ENCODE measurements around the gene SAMM50.

SAMM50 gene

DNA sequence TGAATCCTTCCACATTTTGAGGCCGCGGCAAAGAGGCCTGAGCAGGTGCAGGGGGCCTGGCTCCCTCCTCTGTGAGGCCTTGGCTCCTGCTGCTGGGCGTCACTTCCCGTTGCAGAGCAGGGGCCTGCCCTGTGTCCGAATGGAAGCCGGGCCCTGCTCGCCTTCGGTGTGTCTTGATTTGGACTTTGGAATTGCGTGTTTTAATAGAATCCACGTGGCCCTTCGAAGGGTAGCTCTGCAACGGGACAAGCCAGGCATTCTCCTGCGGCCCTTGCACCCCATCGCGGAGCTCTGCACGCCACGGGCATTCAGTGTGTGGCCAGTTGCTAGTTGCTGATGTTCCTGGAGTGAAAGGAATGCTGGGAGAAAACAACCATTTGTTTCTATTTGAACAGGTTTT is 25.8 kb downstream of the SAMM50 start:
- H3K9ac ChIP-seq (ENCODE audit: low read length): no peak overlapping the region
- H3K36me3 ChIP-seq (ENCODE audit: control insufficient read depth, insufficient read depth, low read length): peaks cover 81% of the 10 kb centered on the region
- no peaks in the 10 kb centered on the region for H3K9me3 ChIP-seq (ENCODE audit: control insufficient read depth, insufficient read depth, low read depth, low read length)
- no peaks in the 10 kb centered on the region for H3K4me1 ChIP-seq (ENCODE audit: control insufficient read depth, insufficient read depth, low read length)
- no peak overlapping the region for H3K4me3 ChIP-seq (ENCODE audit: low read depth, low read length)
- no peak overlapping the region for H3K27ac ChIP-seq (ENCODE audit: low read depth, low read length)
- H3K27me3 ChIP-seq (ENCODE audit: control insufficient read depth, insufficient read depth, low read length): no peaks in the 10 kb centered on the region

DNA sequence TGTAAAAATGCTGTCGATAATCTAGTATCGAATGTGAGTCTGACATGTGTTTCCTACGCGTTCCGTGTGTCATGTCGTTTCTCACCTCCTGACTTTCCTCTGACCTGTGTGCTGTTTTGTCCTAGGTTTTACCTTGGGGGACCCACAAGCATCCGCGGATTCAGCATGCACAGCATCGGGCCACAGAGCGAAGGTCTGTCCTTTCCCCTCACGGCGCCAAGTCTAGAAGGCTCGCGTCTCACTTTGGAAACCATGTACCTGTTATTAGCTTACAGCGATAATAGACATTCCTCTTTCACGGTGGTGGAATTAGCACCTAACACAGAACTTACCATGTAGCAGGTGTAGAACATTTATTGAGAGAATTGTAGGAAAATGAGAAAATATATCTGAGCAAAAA is 28.6 kb downstream of the SAMM50 start:
- no peaks in the 10 kb centered on the region; the same call in 1 of the 2 replicates for H3K4me1 ChIP-seq (ENCODE audit: control insufficient read depth, insufficient read depth, low read length)
- H3K27me3 ChIP-seq (ENCODE audit: control insufficient read depth, insufficient read depth, low read length): no peaks in the 10 kb centered on the region
- H3K27ac ChIP-seq (ENCODE audit: low read depth, low read length): no peak overlapping the region
- peaks cover 75% of the 10 kb centered on the region for H3K36me3 ChIP-seq (ENCODE audit: control insufficient read depth, insufficient read depth, low read length)
- no peak overlapping the region for H3K4me3 ChIP-seq (ENCODE audit: low read depth, low read length)
- no peak overlapping the region for H3K9ac ChIP-seq (ENCODE audit: low read length)
- no peaks in the 10 kb centered on the region for H3K9me3 ChIP-seq (ENCODE audit: control insufficient read depth, insufficient read depth, low read depth, low read length)

DNA sequence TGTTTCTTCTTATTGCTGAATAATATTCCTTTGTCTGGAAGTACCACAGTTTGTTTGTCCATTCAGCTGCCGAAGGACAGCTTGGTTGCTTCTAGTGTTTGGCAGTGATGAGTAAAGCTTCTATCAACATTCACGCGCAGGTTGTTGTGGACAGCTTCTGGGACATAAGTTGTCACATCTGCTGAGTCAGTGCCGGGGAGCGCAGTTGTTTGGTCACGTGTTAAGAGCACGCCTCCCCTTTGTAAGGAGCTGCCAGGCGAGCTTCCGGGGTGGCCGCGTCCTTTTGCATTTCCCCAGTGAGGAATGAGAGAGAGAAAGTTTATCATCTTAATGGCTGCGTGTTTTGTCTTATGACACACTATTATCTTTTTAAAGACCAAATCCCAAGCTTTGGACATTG is 30.3 kb downstream of the SAMM50 start:
- H3K9ac ChIP-seq (ENCODE audit: low read length): no peak overlapping the region
- H3K4me3 ChIP-seq (ENCODE audit: low read depth, low read length): no peak overlapping the region
- H3K4me1 ChIP-seq (ENCODE audit: control insufficient read depth, insufficient read depth, low read length): no peaks in the 10 kb centered on the region; the same call in 1 of the 2 replicates
- no peak overlapping the region for H3K27ac ChIP-seq (ENCODE audit: low read depth, low read length)
- H3K27me3 ChIP-seq (ENCODE audit: control insufficient read depth, insufficient read depth, low read length): no peaks in the 10 kb centered on the region
- H3K36me3 ChIP-seq (ENCODE audit: control insufficient read depth, insufficient read depth, low read length): peaks cover 73% of the 10 kb centered on the region
- H3K9me3 ChIP-seq (ENCODE audit: control insufficient read depth, insufficient read depth, low read depth, low read length): no peaks in the 10 kb centered on the region

DNA sequence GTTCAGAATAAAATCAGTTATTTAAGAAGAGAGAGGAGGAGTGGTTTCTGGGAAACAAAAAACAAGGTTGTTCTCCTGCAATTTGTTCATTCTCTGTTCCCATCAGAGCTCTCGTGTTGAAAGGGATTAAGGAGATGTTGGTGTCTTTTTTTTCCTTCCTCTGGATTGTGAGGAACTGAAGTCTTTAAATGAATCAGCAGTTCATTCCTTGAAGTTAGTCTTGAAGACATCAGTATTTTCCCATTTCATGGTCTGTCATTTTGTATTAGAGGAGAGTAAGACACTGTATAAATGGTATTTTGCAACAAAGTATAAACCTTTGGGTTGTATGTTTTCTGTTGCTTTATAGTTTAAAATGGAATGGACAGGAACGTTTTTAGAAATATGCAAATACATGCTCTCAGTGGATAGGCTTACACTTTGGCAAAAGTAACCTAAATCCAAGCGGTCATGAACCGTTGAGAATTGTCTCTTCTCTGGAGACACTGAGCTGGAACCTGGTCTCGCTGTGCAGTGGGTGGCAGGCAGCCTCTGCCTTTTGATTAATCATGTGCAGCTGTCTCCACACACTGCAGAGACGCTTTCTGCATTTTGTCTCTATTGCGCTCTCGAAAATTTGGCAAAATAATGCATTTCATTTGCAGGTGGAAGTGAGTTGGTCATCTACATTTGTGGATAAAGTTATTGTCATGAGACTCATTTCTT is 33.0 kb downstream of the SAMM50 start:
- no peaks in the 10 kb centered on the region for H3K9me3 ChIP-seq (ENCODE audit: control insufficient read depth, insufficient read depth, low read depth, low read length)
- no peaks in the 10 kb centered on the region; the same call in 1 of the 2 replicates for H3K4me1 ChIP-seq (ENCODE audit: control insufficient read depth, insufficient read depth, low read length)
- peaks cover 74% of the 10 kb centered on the region for H3K36me3 ChIP-seq (ENCODE audit: control insufficient read depth, insufficient read depth, low read length)
- H3K27ac ChIP-seq (ENCODE audit: low read depth, low read length): no peak overlapping the region
- H3K4me3 ChIP-seq (ENCODE audit: low read depth, low read length): no peak overlapping the region
- H3K9ac ChIP-seq (ENCODE audit: low read length): no peak overlapping the region
- no peaks in the 10 kb centered on the region for H3K27me3 ChIP-seq (ENCODE audit: control insufficient read depth, insufficient read depth, low read length)

DNA sequence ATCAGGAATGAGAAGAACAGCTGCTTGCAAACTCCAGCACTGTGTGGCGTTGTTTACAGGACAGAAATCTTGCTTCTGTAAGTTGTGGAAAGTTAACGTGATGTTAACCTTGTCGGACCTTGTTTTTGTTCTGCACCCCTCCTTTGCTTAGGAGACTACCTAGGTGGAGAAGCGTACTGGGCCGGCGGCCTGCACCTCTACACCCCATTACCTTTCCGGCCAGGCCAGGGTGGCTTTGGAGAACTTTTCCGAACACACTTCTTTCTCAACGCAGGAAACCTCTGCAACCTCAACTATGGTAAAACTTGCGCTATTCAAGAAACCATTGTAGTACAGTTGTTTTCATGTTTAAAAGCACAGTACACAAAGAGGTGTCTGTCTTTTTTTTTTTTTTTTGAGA is 33.7 kb downstream of the SAMM50 start:
- Histone ChIP-seq H3K27me3 (ENCODE audit: control insufficient read depth, insufficient read depth, low read length) (no peaks in the 10 kb centered on the region), H3K4me3 (ENCODE audit: low read depth, low read length) (no peak overlapping the region), H3K27ac (ENCODE audit: low read depth, low read length) (no peak overlapping the region), H3K9me3 (ENCODE audit: control insufficient read depth, insufficient read depth, low read depth, low read length) (no peaks in the 10 kb centered on the region), H3K9ac (ENCODE audit: low read length) (no peak overlapping the region), H3K4me1 (ENCODE audit: control insufficient read depth, insufficient read depth, low read length) (no peaks in the 10 kb centered on the region; the same call in 1 of the 2 replicates), H3K36me3 (ENCODE audit: control insufficient read depth, insufficient read depth, low read length) (peaks cover 73% of the 10 kb centered on the region)

DNA sequence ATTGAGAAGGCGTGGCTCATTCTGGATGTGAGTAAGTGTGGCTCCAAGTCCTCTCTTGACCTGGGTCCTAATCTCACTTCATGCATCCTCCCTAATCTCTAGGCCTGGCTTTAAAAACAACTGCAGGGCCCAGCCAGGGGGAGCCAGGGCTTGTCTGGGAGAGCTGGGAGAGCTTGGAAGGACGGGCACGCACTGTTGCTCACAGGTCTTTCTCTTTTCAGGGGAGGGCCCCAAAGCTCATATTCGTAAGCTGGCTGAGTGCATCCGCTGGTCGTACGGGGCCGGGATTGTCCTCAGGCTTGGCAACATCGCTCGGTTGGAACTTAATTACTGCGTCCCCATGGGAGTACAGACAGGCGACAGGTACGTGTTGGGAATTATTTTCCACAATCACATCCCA is 34.8 kb downstream of the SAMM50 start:
- Histone ChIP-seq H3K9me3 (ENCODE audit: control insufficient read depth, insufficient read depth, low read depth, low read length) (no peaks in the 10 kb centered on the region), H3K4me3 (ENCODE audit: low read depth, low read length) (no peak overlapping the region), H3K27me3 (ENCODE audit: control insufficient read depth, insufficient read depth, low read length) (no peaks in the 10 kb centered on the region), H3K36me3 (ENCODE audit: control insufficient read depth, insufficient read depth, low read length) (peaks cover 74% of the 10 kb centered on the region), H3K4me1 (ENCODE audit: control insufficient read depth, insufficient read depth, low read length) (no peaks in the 10 kb centered on the region; the same call in 1 of the 2 replicates), H3K9ac (ENCODE audit: low read length) (no peak overlapping the region), H3K27ac (ENCODE audit: low read depth, low read length) (no peak overlapping the region)

DNA sequence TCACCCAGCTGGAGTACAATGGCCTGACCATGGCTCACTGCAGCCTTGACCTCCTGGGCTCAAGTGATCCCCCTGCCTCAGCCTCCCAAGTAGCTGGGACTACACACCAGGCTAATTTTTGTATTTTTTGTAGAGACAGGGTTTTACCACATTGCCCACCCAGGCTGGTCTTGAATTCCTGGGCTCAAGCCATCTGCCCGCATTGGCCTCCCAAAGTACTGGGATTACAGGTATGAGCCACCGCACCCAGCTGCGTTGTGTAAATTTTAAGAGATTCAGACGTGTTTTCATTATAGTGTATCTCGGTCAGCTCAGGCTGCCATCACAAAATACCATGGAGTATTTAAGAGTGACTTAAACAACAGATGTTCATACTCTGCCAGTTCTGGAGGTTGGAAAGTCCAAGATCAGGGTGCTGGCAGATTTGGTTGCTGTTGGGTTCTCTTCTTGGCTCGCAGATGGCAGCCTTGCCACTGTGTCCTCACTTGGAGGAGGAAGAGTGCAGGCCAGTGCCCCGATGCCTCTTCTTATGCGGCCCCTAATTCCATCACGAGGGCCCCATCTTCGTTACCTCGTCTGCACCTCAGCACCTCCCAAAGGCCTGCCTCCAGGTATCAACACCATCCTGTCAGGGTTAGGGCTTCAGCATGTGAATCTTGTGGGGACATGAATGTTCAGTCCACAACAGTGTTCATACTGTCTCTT is 36.2 kb downstream of the SAMM50 start:
- no peak overlapping the region for H3K27ac ChIP-seq (ENCODE audit: low read depth, low read length)

DNA sequence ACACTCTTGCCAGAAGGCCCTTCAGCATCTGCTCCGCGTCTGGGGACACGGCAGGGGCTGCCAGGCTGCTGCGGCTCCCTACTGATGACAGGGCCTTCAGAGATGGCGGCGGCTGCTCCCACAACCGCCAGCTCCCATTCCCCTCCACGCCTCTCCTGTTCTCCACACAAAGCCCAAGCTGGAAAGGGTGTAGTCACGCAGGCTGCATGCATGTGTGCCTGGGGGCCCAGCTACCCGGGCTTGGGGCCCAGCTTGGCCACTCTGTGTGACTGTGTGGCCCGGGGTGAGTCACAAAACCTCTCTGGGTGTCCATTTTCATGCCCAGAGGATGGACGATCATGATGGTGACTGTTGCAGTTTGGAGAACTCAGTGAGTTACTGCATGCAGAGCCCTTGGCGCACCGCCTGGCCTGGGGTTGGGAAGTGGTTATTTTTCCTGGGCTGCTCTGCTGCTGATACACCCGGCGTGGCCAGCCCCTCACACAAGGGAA is 37.1 kb downstream of the SAMM50 start:
- Histone ChIP-seq H3K4me1 (ENCODE audit: control insufficient read depth, insufficient read depth, low read length) (no peaks in the 10 kb centered on the region; the same call in 1 of the 2 replicates), H3K9me3 (ENCODE audit: control insufficient read depth, insufficient read depth, low read depth, low read length) (no peaks in the 10 kb centered on the region), H3K27me3 (ENCODE audit: control insufficient read depth, insufficient read depth, low read length) (no peaks in the 10 kb centered on the region), H3K9ac (ENCODE audit: low read length) (no peak overlapping the region), H3K27ac (ENCODE audit: low read depth, low read length) (no peak overlapping the region), H3K4me3 (ENCODE audit: low read depth, low read length) (no peak overlapping the region), H3K36me3 (ENCODE audit: control insufficient read depth, insufficient read depth, low read length) (peaks cover 77% of the 10 kb centered on the region)

More for the DNA sequence above, 36.2 kb downstream of the SAMM50 start:
- no peaks in the 10 kb centered on the region; the same call in 1 of the 2 replicates for H3K4me1 ChIP-seq (ENCODE audit: control insufficient read depth, insufficient read depth, low read length)
- H3K4me3 ChIP-seq (ENCODE audit: low read depth, low read length): no peak overlapping the region
- no peaks in the 10 kb centered on the region for H3K27me3 ChIP-seq (ENCODE audit: control insufficient read depth, insufficient read depth, low read length)
- peaks cover 75% of the 10 kb centered on the region for H3K36me3 ChIP-seq (ENCODE audit: control insufficient read depth, insufficient read depth, low read length)
- H3K9ac ChIP-seq (ENCODE audit: low read length): no peak overlapping the region
- no peaks in the 10 kb centered on the region for H3K9me3 ChIP-seq (ENCODE audit: control insufficient read depth, insufficient read depth, low read depth, low read length)

DNA sequence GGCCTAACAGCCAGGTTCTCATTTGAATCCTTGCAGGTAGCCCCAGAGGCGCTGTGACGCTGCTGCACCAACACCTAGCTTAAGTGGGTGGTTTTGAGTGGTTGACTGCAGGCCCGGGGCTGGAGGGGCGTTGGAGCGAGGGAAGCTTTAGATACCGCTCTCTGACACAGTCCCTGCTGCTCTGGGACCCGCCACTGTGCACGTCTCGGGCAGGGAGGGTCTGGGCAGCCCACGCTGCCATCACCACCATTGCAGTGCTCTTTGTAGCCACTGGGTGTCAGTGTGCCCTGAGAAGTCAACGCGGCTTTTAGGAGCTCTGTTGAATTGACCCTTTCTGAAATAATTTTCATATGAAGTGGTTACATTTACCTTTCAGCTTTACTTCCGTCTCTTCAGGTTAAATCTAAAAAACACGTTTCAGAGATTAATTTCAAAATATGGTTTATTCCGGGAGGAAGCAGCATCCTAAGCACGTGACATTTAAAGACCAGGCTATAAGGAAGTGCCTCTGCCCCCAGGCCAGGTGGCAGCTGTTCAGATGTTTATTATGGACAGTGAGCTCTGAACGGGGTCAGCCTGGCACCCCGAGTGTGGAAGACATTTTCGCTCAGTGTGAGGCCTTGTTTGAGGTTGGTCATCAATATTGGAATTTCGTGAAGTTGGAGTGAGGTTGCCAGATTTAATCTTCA is 38.0 kb downstream of the SAMM50 start:
- Histone ChIP-seq H3K27ac (ENCODE audit: low read depth, low read length) (no peak overlapping the region), H3K4me1 (ENCODE audit: control insufficient read depth, insufficient read depth, low read length) (no peaks in the 10 kb centered on the region; the same call in 1 of the 2 replicates), H3K27me3 (ENCODE audit: control insufficient read depth, insufficient read depth, low read length) (no peaks in the 10 kb centered on the region), H3K9ac (ENCODE audit: low read length) (no peak overlapping the region), H3K4me3 (ENCODE audit: low read depth, low read length) (no peak overlapping the region), H3K36me3 (ENCODE audit: control insufficient read depth, insufficient read depth, low read length) (peaks cover 76% of the 10 kb centered on the region), H3K9me3 (ENCODE audit: control insufficient read depth, insufficient read depth, low read depth, low read length) (no peaks in the 10 kb centered on the region)

DNA sequence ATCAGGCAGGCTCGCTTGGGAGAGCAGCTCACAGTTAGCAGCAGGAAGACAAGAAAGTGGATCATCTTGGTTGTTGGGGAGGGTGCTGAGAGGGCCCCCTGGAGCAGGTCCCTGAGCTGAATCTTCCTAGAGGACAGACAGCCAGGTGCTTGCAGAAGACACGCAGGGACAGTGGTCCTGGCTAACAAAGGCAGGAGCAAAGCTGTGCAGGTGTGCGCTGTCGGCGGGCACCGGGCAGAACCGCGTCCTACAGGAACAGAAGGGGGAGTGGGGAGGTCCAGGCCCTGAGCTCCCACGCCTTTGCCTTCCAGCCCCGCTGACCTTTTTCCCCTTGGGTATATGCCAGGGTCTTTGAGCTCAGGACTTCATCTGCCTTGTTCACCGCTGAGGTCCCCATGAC is 38.8 kb downstream of the SAMM50 start:
- Histone ChIP-seq H3K9me3 (ENCODE audit: control insufficient read depth, insufficient read depth, low read depth, low read length) (no peaks in the 10 kb centered on the region), H3K9ac (ENCODE audit: low read length) (no peak overlapping the region), H3K27me3 (ENCODE audit: control insufficient read depth, insufficient read depth, low read length) (no peaks in the 10 kb centered on the region), H3K36me3 (ENCODE audit: control insufficient read depth, insufficient read depth, low read length) (peaks cover 76% of the 10 kb centered on the region), H3K4me3 (ENCODE audit: low read depth, low read length) (no peak overlapping the region), H3K4me1 (ENCODE audit: control insufficient read depth, insufficient read depth, low read length) (no peaks in the 10 kb centered on the region), H3K27ac (ENCODE audit: low read depth, low read length) (no peak overlapping the region)

DNA sequence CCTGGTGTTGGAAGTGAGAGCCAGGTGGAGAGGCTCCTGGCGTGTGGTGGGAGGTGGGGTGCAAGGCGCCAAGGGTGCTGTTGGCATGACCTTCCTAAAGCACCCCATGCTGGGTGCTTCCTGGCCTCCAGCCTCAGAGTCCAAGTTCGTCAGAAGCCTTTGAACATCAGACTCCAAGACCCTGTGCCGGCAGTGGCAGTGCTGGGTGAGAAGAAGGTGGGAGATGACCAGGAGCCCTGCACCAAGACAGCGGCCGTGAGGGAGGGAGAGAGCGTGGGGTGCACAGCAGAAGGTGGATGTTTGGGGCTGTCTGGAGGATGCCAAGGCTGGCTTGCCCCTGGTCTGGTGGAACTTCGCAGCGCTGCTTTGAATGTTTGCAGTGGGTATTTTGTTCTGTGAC is 39.2 kb downstream of the SAMM50 start:
- Histone ChIP-seq H3K27me3 (ENCODE audit: control insufficient read depth, insufficient read depth, low read length) (no peaks in the 10 kb centered on the region), H3K4me3 (ENCODE audit: low read depth, low read length) (no peak overlapping the region), H3K4me1 (ENCODE audit: control insufficient read depth, insufficient read depth, low read length) (no peaks in the 10 kb centered on the region), H3K9me3 (ENCODE audit: control insufficient read depth, insufficient read depth, low read depth, low read length) (no peaks in the 10 kb centered on the region), H3K36me3 (ENCODE audit: control insufficient read depth, insufficient read depth, low read length) (peaks cover 75% of the 10 kb centered on the region), H3K9ac (ENCODE audit: low read length) (no peak overlapping the region), H3K27ac (ENCODE audit: low read depth, low read length) (no peak overlapping the region)

All from HUES6 (cell line).